HG02938 (cell line): ENCODE measurements around the gene TNK1.

Source experiments
- ATAC-seq: cut with Tn5 transposase; IDR thresholded peaks from one replicate; pipeline ENCODE4 v1.9.1; 2021; ENCODE audit warnings: mild to moderate bottlenecking, moderate library complexity; ENCODE audit not compliant: unreplicated experiment

Gene TNK1

GRCh38 chr17:7431231-7431630 lies 50.3 kb downstream of the TNK1 start:
- ATAC-seq, result no peak

GRCh38 chr17:7432296-7432695 lies 51.4 kb downstream of the TNK1 start:
- ATAC-seq, result no peak

GRCh38 chr17:7435676-7436555 lies 55.0 kb downstream of the TNK1 start:
- peak; percentile 17 for ATAC-seq

GRCh38 chr17:7436556-7437368 lies 55.9 kb downstream of the TNK1 start:
- ATAC-seq, result no peak

- ATAC-seq, result no peak
Observed at GRCh38 chr17:7437369-7437863, 56.5 kb downstream of the TNK1 start.

GRCh38 chr17:7437950-7438614 lies 57.2 kb downstream of the TNK1 start:
- no peak for ATAC-seq

GRCh38 chr17:7438656-7439460 lies 58.0 kb downstream of the TNK1 start:
- ATAC-seq, result no peak
